Dendritic cell treated with granulocyte-macrophage colony-stimulating factor and Interleukin-4, amounts not matched to agents 40 ng/mL and 50 ng/mL, for 4 days (primary cell): ENCODE results near the gene STRADA.

Experiments
- H3K27ac Mint-ChIP-seq: one replicate; pipeline ENCODE4 v1.8.0; 2022; ENCODE audit warnings: mild to moderate bottlenecking, mixed read lengths
- H3K27me3 Mint-ChIP-seq: one replicate; pipeline ENCODE4 v1.8.0; 2022; ENCODE audit warnings: mild to moderate bottlenecking, mixed read lengths
- H3K36me3 Mint-ChIP-seq: one replicate; pipeline ENCODE4 v1.8.0; 2022; ENCODE audit warnings: low read depth, mixed read lengths
- H3K4me1 Mint-ChIP-seq: one replicate; pipeline ENCODE4 v1.8.0; 2022; ENCODE audit warnings: low read depth, mixed read lengths
- H3K4me3 Mint-ChIP-seq: one replicate; pipeline ENCODE4 v1.8.0; 2022; ENCODE audit warnings: mild to moderate bottlenecking, moderate library complexity, mixed read lengths
- H3K9me3 Mint-ChIP-seq: one replicate; pipeline ENCODE4 v1.8.0; 2022; ENCODE audit warnings: mixed read lengths
- intact Hi-C: fragments of 100-400 bp; cut with micrococcal nuclease; formaldehyde crosslinking; loops from one replicate; pipeline ENCODE4 v1.15.0; 2022

Gene STRADA, protein sequence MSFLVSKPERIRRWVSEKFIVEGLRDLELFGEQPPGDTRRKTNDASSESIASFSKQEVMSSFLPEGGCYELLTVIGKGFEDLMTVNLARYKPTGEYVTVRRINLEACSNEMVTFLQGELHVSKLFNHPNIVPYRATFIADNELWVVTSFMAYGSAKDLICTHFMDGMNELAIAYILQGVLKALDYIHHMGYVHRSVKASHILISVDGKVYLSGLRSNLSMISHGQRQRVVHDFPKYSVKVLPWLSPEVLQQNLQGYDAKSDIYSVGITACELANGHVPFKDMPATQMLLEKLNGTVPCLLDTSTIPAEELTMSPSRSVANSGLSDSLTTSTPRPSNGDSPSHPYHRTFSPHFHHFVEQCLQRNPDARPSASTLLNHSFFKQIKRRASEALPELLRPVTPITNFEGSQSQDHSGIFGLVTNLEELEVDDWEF

DNA sequence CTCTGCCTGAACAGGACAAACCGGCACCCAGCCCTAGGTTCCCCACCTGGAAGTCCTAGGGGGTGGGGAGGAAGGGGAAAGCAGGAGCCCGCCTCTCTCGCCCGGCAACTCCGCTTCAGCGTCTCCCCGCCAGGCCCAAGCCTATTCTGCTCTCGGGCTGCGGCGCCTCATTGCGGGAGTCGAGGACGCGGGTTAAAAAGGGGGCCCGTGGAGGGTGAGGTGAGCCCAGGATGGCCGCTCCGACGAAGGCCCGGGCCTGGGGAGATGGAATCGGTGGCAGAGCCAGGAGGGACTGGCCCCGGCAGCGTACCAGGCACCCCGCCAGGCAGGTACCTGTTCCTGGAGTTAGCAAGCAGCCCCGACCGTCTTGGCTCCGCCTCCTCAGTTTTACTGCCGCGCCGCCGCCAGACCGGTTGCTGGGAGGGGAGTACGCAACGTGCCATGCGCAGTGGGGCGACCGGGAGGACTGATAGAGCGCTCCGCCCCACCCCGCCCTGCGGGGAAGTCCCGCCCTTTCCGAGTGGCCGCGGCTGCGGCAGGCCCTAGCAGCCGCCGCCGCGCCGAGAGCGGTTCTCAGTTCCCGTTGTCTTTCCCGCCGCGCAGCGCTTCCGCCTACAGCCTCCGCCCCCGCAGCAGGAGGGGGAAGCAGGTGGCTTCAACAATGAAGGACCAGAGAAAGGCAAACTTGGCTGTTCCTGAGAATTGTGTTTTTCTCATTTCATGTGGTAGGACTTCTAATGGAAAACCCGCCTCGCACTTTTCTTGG lies at the start of gene STRADA:
TSS of gene STRADA (minus strand) at position 392 of the 766 bp plus-strand sequence. CDS start 13,430 bp downstream, outside the sequence.
- no peaks in the 10 kb centered on the region for H3K9me3 Mint-ChIP-seq
- no peaks in the 10 kb centered on the region for H3K27me3 Mint-ChIP-seq

DNA sequence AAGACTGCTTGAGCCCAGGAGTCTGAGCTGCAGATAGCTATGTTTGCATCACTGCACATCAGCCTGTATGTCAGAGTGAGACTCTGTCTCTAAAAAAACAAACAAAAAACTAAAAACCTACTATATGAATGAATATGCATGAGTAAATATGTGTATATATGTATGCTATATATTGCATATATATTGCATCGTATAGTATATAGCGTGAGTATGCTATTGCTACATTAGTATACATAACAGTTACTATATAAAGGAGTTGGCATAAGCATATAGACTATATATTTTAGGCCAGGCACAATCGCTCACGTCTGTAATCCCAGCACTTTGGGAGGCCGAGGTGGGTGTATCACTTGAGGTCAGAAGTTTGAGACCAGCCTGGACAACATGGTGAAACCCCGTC lies 48.5 kb upstream of the STRADA start:
- no peak overlapping the region for H3K27ac Mint-ChIP-seq
- no peak overlapping the region for H3K4me3 Mint-ChIP-seq
- no peaks in the 10 kb centered on the region for H3K9me3 Mint-ChIP-seq
- no peaks in the 10 kb centered on the region for H3K4me1 Mint-ChIP-seq
- peaks cover 75% of the 10 kb centered on the region for H3K36me3 Mint-ChIP-seq
- intact Hi-C loops = no loop called here
- H3K27me3 Mint-ChIP-seq = no peaks in the 10 kb centered on the region

More for the DNA sequence above, at the start of gene STRADA:
- Mint-ChIP-seq H3K36me3 (peaks cover 40% of the 10 kb centered on the region), H3K27ac (peak within 1 kb of the TSS; percentile 98), H3K4me1 (peaks cover 25% of the 10 kb centered on the region), H3K4me3 (peak within 1 kb of the TSS; percentile 99)
- intact Hi-C loops = loop anchor here (1.0 to 5.0 kb wide), 4 partner anchors 32 to 119 kb away; partner anchors contain the start of genes CCDC47, LIMD2, MAP3K3 and SMARCD2

DNA sequence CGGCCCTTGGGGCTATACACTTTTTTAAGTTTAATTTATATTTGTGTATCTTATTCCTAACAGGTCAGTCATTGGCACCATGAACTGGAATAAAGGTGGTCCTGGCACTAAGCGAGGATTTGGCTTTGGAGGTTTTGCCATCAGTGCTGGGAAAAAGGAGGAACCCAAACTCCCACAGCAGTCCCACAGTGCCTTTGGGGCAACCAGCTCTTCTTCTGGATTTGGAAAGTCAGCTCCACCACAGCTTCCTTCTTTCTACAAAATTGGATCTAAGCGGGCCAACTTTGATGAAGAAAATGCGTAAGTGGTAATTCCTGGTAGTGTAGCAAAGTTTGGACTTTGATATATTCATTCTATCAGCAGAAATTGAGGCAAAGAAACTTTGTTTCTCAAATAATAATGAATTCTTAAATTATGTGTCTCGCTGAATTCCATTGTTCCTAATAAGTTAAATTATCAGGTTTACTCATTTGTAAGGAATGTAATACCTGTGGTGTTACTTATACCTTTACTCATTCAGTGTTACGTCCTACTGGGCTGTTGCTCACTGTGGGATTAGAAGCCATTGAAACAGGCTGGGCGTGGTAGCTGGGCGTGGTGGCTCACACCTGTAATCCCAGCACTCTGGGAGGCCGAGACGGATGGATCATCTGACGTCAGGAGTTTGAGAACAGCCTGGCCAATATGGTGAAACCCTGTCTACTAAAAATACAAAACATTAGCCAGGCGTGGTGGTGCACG lies 45.5 kb upstream of the STRADA start:
- H3K27ac Mint-ChIP-seq = no peak overlapping the region
- intact Hi-C loops = no loop called here
- peaks cover 63% of the 10 kb centered on the region for H3K36me3 Mint-ChIP-seq
- no peaks in the 10 kb centered on the region for H3K27me3 Mint-ChIP-seq
- H3K9me3 Mint-ChIP-seq = no peaks in the 10 kb centered on the region
- H3K4me3 Mint-ChIP-seq = no peak overlapping the region
- H3K4me1 Mint-ChIP-seq = peaks cover 17% of the 10 kb centered on the region

DNA sequence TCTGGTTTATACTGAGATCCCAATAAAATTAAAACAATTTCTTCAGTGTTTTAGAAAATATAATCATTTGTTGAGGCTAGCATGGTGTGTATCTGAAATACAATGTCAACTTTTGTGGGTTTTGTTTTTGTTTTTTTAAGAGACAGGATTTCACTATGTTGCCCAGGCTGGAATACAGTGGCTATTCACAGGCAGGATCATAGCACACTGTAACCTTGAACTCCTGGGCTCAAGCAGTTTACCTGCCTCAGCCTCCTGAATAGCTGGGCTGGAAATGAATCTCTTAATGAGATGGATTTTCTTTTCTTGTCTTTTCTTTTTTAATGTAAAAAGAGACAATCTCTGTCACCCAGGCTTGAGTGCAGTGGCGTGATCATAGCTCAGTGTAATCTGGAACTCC lies 44.5 kb upstream of the STRADA start:
- Mint-ChIP-seq H3K4me1 (peaks cover 25% of the 10 kb centered on the region), H3K36me3 (peaks cover 62% of the 10 kb centered on the region), H3K27me3 (no peaks in the 10 kb centered on the region), H3K4me3 (no peak overlapping the region), H3K9me3 (no peaks in the 10 kb centered on the region), H3K27ac (no peak overlapping the region)
- intact Hi-C loops = no loop called here

DNA sequence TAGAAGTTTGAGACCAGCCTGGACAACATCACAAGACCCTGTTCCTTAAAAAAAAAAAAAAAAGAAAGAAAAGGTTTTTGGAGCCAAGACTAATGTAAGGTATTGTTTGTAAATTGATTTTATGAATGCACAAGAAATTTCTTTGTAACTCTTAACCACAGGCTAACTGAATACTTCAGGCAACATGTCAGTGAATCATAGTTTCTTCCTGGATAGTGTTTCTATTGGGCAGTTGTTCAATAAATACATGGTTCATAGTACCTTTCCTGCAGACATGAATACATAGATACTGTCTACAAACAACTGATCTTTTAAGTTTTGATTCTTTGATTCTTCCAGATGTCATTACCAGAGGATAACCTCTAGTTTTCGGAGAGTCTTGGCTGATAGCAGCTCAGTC lies 44.0 kb upstream of the STRADA start:
- H3K36me3 Mint-ChIP-seq = peaks cover 65% of the 10 kb centered on the region
- H3K27ac Mint-ChIP-seq = no peak overlapping the region
- H3K4me1 Mint-ChIP-seq = peaks cover 29% of the 10 kb centered on the region
- intact Hi-C loops = no loop called here
- H3K27me3 Mint-ChIP-seq = no peaks in the 10 kb centered on the region
- H3K9me3 Mint-ChIP-seq = no peaks in the 10 kb centered on the region
- H3K4me3 Mint-ChIP-seq = no peak overlapping the region

DNA sequence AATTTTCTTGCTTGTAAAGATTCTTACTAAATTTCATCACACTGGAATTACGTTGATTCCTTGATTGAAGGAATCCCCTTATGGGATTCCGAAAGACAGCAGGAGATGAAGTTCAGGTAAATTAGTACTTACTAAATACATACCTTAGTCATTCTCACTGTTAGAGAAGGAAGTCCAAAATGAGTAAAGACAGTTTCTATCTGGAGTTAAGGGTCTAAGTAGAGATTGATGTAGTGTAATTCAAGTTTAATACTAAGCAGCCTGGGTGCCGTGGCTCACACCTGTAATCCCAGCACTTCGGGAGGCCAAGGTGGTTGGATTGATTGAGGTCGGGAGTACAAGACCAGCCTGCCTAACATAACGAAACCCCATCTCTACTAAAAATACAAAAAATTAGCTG lies 41.9 kb upstream of the STRADA start:
- intact Hi-C loops = no loop called here
- Mint-ChIP-seq H3K4me3 (no peak overlapping the region), H3K27ac (no peak overlapping the region), H3K36me3 (peaks cover 66% of the 10 kb centered on the region), H3K27me3 (no peaks in the 10 kb centered on the region), H3K9me3 (no peaks in the 10 kb centered on the region), H3K4me1 (peaks cover 42% of the 10 kb centered on the region)

DNA sequence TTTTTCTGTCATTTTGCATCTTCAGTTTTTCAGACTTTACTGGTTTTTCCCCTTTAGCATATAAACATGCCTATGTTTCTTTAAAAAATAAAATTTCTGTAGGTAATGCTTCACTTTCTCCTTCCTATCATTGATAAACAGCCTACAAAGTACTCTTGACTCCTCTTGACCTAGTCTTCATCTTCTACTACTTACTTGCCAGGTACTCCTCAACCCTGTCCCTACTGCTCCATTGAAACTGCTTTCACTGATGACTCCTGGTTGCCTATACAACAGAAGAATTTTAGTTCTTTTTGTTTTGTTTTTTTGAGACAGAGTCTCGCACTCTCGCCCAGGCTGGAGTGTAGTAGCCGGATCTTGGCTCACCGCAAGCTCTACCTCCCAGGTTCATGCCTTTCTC lies 39.3 kb upstream of the STRADA start:
- H3K27ac Mint-ChIP-seq = peak overlapping the region; percentile 14
- intact Hi-C loops = no loop called here

DNA sequence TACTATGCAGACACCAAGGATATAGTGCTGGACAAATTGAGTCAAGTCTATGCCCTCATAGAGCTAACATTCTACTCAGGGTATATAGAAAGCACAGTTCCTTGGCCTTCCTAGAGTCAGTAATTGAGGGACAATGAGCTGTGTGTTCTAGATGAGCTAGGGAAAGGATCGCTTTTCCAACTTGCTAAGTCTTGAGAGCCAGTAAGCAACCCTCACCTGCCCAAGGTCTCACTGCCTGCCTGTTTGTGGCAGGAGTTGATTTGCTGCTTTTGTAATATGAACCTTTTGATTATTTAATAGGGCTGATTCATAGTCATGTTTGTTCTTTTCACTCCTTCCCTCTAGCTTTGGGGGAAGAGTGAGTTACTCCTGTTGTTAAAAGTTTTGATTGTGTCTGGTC lies 38.9 kb upstream of the STRADA start:
- intact Hi-C loops = no loop called here
- Mint-ChIP-seq H3K9me3 (no peaks in the 10 kb centered on the region), H3K4me3 (no peak overlapping the region), H3K27me3 (no peaks in the 10 kb centered on the region), H3K36me3 (peaks cover 75% of the 10 kb centered on the region), H3K4me1 (peaks cover 64% of the 10 kb centered on the region), H3K27ac (peak overlapping the region; percentile 20)

More for the DNA sequence above, 39.3 kb upstream of the STRADA start:
- Mint-ChIP-seq H3K9me3 (no peaks in the 10 kb centered on the region), H3K4me1 (peaks cover 59% of the 10 kb centered on the region), H3K36me3 (peaks cover 72% of the 10 kb centered on the region), H3K27me3 (no peaks in the 10 kb centered on the region), H3K4me3 (no peak overlapping the region)

DNA sequence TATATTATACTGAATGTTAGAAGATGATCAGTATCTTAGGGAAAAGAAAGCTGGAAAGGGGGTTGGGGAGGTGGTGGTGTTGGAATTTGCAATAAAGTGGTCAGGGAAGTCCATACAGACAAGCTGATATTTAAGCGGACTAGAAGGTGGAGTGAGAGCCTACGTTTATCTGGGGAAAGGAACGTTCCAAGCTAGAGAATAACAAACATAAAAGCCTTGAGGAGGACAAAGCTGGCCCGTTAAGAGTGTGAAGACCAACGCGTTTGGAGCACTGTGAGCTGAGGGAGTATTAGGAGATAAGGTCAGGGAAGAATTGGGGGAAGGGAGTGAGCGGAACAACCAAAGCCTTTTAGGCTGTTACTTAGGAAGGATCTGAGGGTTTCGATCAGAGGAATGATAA lies 33.8 kb upstream of the STRADA start:
- Mint-ChIP-seq H3K4me3 (peak overlapping the region; percentile 98), H3K4me1 (peaks cover 56% of the 10 kb centered on the region), H3K27me3 (no peaks in the 10 kb centered on the region), H3K36me3 (peaks cover 79% of the 10 kb centered on the region), H3K27ac (peak overlapping the region; percentile 98), H3K9me3 (no peaks in the 10 kb centered on the region)
- intact Hi-C loops = no loop called here

DNA sequence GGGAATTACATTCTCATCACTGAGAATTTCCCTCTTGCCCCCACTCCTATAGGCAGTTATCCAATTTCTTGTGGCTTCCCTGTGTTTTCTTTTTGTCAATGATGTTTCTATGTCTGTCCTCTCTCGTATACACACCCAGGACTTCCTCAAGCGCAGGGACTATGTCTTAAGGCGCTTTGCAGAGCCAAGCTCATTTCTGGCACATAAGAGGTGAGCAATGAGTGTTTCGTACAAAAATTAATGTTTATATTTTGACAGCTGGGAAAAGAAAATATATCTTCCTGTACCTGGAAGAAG lies 33.3 kb upstream of the STRADA start:
- Mint-ChIP-seq H3K36me3 (peaks cover 74% of the 10 kb centered on the region), H3K4me1 (peaks cover 56% of the 10 kb centered on the region), H3K27ac (peak overlapping the region; percentile 98), H3K4me3 (peak overlapping the region; percentile 98), H3K27me3 (no peaks in the 10 kb centered on the region), H3K9me3 (no peaks in the 10 kb centered on the region)
- intact Hi-C loops = loop anchor here (1.0 to 5.0 kb wide), 3 partner anchors 52 to 74 kb away; partner anchors contain the start of genes FTSJ3, PSMC5 and SMARCD2

DNA sequence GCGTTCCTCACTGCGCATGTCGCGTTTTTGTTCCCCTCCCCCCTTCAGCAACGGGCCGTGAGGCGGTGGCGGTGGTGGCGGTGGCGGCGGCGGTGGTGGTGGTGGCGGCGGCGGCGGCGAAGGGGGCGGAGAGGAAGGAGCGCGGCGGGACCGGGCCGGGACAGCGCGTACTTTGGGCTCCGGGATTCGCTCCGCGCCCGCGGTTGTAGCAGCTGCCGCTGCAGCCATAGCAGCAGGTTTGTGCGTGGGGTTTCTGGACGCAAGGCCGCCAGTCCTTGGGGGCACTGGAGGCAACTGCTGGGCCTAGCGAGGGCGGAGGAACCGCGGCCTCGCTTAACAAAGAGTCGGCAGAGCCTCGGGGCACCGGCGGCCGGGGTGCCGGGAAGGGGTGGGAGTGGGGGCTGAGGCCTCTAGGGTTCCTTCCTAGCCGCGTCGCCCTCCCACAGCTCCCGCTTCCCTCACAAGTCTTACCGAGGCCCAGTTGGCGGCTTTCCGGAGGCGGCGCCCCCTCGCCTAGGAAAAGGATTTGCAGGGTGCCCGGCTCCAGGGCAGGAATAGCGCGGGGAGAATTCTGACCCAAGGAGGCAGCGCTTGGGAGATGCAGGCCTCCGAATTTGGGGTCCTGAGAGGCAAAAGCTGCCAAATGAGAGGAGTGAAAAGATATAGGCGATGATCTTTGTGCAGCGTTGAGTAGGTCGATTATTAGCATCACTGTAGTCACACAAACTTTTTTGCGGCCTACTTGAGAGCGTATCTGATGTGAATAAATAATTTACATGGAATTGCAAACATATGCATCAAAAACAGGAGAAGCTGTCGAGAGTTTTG lies 32.8 kb upstream of the STRADA start, which contains the start of gene DDX42:
TSS of gene DDX42 (plus strand) at position 30 of the 828 bp plus-strand sequence. CDS start 12,880 bp downstream, outside the sequence.
- no peaks in the 10 kb centered on the region for H3K27me3 Mint-ChIP-seq
- H3K4me1 Mint-ChIP-seq = peaks cover 51% of the 10 kb centered on the region
- peak within 1 kb of the TSS; percentile 98 for H3K4me3 Mint-ChIP-seq
- intact Hi-C loops = loop anchor here (1.0 to 5.0 kb wide), 3 partner anchors 53 to 73 kb away; partner anchors contain the start of genes FTSJ3, PSMC5 and SMARCD2
- no peaks in the 10 kb centered on the region for H3K9me3 Mint-ChIP-seq
- peaks cover 69% of the 10 kb centered on the region for H3K36me3 Mint-ChIP-seq
- peak within 1 kb of the TSS; percentile 98 for H3K27ac Mint-ChIP-seq

DNA sequence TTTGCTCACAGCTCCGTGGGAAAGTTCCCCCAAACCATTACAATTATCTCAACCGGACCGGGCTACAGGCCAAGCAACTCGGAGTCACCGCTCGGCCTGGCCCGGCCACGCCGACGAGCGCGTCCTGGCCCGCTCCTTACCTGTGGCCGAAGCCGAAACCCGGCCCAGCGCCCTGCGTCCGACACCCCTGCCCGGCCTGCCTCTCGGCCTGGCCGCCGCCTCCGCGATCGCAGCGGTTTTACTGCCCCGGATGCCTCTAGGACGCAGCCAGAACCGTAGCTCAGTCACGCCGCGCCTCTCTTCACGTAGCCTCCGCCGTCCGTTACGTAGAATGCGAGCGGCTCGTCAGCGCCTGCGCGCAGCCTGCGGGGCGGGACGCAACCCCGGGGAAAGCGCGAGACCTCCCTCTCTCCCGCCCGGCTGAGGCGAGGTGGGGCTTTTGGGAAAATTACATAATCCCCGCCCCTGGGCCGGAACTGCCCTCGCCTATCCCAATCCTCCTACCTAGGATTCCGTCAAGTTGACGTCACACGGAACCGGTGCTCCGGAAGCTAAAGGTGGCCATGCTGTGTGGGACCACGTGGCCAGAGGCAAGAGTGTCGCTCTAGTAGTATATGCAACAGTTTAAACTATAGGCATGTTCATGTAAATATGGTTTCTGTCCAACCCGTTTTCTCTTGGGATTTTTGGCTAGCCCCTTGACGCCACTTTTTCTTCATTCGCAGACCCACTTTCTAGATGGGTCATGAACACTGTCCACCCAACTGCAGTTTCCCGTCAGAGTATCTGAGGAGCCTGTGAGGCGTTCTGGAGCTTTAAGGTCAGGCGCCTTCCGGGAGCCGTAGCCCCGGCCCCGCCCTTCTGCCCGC lies 31.9 kb upstream of the STRADA start, which contains the start of gene CCDC47:
TSS of gene CCDC47 (minus strand) at position 326 of the 869 bp plus-strand sequence. CDS start 7,422 bp downstream, outside the sequence.
- H3K36me3 Mint-ChIP-seq = peaks cover 69% of the 10 kb centered on the region
- H3K4me3 Mint-ChIP-seq = peak within 1 kb of the TSS; percentile 98
- no peaks in the 10 kb centered on the region for H3K9me3 Mint-ChIP-seq
- peaks cover 50% of the 10 kb centered on the region for H3K4me1 Mint-ChIP-seq
- H3K27ac Mint-ChIP-seq = peak within 1 kb of the TSS; percentile 98
- H3K27me3 Mint-ChIP-seq = no peaks in the 10 kb centered on the region
- intact Hi-C loops = loop anchor here (1.0 to 5.0 kb wide), 4 partner anchors 31 to 72 kb away; partner anchors contain the start of genes FTSJ3, PSMC5 and SMARCD2
